HG03045 (cell line): ENCODE measurements around the gene IWS1.

Experiments used
- ATAC-seq: cut with Tn5 transposase; IDR thresholded peaks from one replicate; pipeline ENCODE4 v1.9.1; 2021; ENCODE audit warnings: mild to moderate bottlenecking, moderate library complexity; ENCODE audit not compliant: unreplicated experiment

The IWS1 gene

DNA sequence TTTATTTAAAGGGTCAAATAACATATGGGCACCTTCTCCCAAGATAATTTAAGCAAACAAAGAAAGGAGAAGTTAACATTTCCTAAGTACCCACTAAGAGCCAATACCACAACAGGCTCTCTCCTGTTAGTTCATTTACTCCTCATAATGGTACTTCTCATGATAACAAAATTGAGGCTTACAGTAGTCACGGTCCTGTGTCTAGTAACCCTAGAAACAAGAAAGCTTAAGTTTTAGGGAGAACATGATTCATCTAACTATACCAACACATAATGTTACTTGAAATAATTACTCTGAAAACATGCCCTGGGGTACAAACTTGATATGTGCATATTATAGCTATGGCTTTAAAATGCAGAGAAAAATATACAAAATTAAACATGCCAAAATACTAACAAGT is 19.8 kb downstream of the IWS1 start:
- ATAC-seq, result no peak

GRCh38 chr2:127504552-127505430 is 21.5 kb downstream of the IWS1 start:
- no peak for ATAC-seq

DNA sequence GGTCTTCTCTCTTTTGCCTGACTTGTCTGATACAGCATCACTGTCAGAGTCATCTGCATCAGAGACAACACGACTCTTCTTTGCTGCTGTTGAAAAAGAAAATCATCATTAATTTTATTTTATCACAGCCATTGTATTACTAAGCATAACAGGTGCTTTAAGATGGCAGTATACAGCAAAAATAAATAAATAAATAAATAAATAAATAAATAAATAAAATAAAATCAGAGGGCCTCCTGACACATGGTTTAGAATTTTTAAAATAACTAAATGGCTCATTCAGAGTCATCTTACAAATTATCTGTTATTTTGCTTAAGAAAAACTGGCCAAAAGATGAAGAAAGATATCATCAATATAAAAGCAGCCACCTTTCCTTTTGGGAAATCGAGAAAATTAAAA is 22.8 kb downstream of the IWS1 start:
- ATAC-seq, result no peak

DNA sequence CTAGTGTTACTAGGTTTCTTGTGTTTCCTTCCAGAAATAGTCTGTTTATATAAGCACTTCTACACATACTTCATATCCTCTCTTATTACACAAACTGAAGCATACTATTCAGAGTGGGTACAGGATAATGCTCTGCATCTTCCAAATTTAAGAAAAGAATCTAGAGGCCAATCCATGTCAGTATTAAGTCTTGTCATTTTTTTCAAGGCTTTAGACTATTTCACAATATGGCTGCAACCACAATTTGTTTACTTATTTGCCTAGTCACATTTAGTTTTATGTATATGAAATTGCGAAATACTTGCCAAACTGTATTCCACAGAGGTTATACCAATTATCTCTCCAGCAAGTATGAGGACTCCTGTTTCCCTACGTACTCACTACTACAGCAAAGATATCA is 27.9 kb downstream of the IWS1 start:
- no peak for ATAC-seq

DNA sequence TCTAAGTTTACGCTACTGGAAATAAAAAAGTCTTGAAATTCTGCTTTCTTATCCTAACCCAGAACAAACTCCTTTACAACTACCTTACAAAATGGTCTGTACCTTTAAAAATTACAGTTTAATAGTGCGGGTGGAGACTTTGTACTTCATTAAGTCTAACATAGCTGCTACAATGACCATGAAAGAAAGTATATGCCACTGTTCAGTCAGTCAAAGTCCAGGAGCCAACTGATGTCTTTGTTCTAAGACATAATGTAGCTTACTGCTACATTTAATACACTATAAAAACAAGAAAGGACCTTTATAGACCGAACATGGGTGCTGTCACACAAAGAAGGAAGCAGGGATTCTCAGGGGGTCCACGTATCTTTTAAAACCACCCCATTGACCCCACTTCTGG is 36.0 kb downstream of the IWS1 start:
- no peak for ATAC-seq

DNA sequence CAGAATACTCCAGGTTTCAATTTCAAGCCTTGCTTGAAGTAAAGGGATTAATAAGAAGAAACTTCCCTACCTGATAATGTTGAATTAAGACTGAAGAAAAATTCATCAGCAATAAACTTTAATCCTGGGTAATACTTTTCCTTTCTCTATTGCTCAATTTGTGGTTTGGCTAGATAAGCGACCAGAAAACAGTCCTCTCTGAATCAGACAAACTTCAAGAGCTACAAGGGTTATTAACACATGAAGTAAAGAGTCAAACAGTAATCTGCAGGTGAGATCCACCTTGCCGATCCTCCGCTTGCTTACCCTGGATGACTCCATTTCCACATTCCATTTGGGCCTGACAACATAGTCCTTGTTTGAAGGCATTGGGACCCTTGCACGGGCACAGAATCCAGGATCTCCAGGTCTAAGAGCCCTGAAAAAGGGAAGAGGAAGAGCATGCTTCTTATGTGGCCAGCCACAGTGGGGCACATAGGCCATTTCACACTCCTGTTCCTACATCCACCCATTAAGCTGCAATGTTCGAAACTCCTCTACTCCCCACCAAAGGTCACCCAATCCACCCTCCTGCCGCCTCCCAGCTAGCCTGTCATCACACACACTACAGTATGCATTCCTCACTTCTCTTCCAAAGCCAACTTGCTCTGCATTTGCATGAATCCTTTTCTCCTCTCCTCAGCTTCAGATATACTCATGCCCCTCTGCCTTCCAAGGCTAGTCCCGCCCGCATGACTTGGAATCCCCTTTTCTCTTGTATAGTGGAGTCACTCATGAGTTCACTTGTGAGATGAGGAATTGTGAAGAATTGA is 39.8 kb downstream of the IWS1 start:
- no peak for ATAC-seq

DNA sequence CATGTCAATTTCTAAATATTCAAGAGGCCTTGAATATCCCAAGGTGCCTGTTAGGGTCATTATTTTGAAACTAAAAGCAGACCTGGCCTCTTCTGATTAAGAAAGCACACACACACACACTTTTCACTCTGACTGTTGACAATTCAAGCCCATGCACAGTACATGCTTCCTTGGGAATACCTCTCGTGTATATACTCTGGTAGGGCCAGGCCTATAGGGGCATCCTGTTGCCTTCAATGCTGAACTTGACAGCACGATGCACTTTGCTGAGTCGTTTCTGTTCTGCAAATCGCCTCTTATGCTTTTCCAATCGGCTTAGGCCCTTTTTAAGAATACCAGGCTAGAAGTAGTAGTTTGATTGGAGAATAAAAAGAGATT is 40.6 kb downstream of the IWS1 start:
- no peak for ATAC-seq

GRCh38 chr2:127485051-127485693 is 41.1 kb downstream of the IWS1 start:
- ATAC-seq, result no peak

- no peak for ATAC-seq
Observed at GRCh38 chr2:127482031-127482430, 44.3 kb downstream of the IWS1 start.

GRCh38 chr2:127479866-127480743 is 46.2 kb downstream of the IWS1 start:
- no peak for ATAC-seq

GRCh38 chr2:127479219-127479825 is 47.0 kb downstream of the IWS1 start:
- ATAC-seq, result no peak

DNA sequence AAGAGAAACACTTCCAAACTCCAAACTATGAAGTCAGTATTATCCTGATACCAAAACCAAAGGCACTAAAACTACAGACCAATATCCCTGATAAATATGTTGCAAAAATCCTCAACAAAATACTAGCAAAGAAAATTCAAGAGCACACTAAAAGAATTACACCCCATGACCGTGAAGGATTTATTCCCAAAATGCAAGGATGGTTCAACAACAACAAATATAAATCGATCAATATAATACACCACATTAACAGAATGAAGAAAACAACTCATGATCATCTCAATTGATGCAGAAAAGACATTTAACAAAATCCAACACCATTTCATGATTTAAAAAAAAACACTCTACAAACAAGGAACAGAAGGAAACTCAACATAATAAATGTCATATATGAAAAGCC is 50.5 kb downstream of the IWS1 start:
- ATAC-seq, result no peak

DNA sequence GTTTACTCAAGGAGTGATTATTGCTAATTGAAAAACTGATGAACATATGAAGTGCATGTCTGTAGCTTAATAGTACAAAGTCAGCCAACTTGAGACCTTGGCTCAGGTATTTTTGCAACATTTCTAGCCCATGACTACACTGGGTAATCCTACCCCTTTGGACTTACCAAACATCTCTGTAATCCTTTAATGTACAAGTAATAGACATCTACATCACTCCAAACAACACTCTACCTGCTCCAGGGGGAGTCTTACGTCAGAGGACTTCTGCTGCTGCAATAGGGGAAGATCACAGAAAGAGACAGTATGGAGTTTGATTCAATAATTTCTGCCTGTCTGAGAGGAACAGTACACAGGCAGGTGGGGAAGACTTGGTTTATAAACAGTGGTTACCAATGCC is 54.0 kb downstream of the IWS1 start:
- no peak for ATAC-seq

DNA sequence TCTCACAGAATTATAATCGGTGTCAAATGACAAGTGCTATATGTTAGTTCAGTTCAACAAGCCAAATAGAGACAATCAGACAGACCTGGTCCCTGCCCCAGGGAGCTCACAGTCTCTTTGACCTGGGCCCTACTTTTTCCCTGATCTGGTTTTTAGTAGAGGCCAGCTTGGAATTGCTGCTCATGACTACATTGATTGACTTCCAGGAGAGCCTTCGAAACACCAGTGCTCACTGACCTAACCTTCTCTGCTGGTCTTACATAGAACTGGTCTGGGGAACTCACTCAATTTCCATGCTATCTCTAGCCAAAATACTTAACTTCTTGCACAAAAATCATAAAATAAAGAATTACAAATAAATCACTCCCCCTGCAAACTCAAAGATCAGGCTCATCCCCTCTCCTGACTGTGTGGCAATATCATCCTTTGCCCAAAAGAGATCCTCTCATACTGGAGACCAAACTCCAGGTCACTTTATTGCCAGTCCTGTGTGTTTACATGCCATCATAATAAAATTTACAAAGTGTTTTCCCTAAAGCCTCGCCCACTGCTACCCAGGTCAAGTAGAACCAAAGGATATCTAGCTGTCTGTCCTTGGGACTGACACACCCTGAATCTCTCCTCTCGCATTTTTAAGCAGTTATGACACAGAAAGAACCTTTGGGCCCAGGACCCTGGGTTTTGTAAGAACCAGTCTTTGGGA is 54.9 kb downstream of the IWS1 start:
- ATAC-seq, result no peak

DNA sequence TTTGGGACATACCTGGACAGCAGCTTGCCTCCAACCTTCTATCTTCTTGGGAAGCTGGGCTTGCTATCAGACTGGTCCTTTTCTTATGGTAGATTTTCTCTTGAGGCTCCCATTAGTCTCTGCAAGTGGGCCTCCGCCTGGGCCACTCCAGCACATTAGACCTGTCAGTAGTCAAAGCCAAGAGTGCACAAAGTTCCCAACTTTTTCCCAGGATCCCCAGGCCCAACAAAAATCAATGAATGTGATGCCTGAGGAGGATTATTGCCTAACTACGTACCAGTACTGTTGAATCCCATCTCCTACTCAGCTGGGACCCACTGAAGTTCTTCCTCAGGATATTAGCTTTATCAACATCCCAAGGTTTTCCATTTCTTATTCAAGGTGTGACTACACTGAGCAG is 56.3 kb downstream of the IWS1 start:
- ATAC-seq, result no peak

GRCh38 chr2:127469051-127469450 is 57.2 kb downstream of the IWS1 start:
- ATAC-seq, result no peak

DNA sequence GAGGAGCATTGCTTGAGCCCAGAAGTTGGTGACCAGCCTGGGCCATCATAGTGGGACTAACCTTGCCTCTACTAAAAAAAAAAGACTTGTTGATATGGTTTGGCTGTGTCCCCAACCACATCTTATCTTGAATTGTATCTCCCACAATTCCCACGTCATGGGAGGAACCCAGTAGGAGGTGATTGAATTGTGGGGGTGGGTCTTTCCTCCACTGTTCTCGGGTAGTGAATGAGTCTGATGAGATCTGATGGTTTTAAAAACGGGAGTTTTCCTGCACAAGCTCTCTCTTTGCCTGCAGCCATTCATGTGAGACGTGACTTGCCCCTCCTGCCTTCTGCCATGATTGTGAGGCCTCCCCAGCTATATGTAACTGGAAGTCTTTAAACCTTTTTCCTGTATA is 61.0 kb downstream of the IWS1 start:
- no peak for ATAC-seq

GRCh38 chr2:127464470-127465257 is 61.6 kb downstream of the IWS1 start:
- ATAC-seq, result no peak
